IMR-90 (cell line): ENCODE results near the gene MDFI.

ENCODE experiments used
- BHLHE40 ChIP-seq: fragments of 150-350 bp; IDR thresholded peaks from 2 replicates; pipeline ENCODE4 v1.6.1; 2016; ENCODE audit warnings: mild to moderate bottlenecking, low read depth, low read length
- CTCF ChIP-seq: conservative IDR thresholded peaks from 2 replicates; pipeline ENCODE4 v1.5.1; 2012; ENCODE audit warnings: mild to moderate bottlenecking, low read depth, low read length, improper control_type of control experiment
- FOS ChIP-seq: fragments of 150-350 bp; IDR thresholded peaks from 2 replicates; pipeline ENCODE4 v1.6.1; 2016; ENCODE audit warnings: low read depth, low read length
- POLR2A ChIP-seq: IDR thresholded peaks from 2 replicates; pipeline ENCODE4 v1.6.1; 2012; ENCODE audit warnings: mild to moderate bottlenecking, low read depth, low read length
- RAD21 ChIP-seq: IDR thresholded peaks from 2 replicates; pipeline ENCODE4 v1.6.1; 2012; ENCODE audit warnings: low read length, improper control_type of control experiment
- RCOR1 ChIP-seq: IDR thresholded peaks from 2 replicates; pipeline ENCODE4 v1.6.1; 2012; ENCODE audit warnings: mild to moderate bottlenecking, low read length, improper control_type of control experiment; ENCODE audit not compliant: insufficient replicate concordance
- RFX5 ChIP-seq: IDR thresholded peaks from 2 replicates; pipeline ENCODE4 v1.8.0; 2012; ENCODE audit warnings: low read depth, mild to moderate bottlenecking, low read length, moderate library complexity
- SMC3 ChIP-seq: fragments of 150-350 bp; IDR thresholded peaks from 2 replicates; pipeline ENCODE4 v1.6.1; 2016; ENCODE audit warnings: low read depth, mild to moderate bottlenecking, antibody characterized with exemption, low read length, moderate library complexity
- TF ChIP-seq, protein P1 (sequence below): fragments of 150-350 bp; IDR thresholded peaks from 2 replicates; pipeline ENCODE4 v1.6.1; 2016; ENCODE audit warnings: low read depth, mild to moderate bottlenecking, low read length, moderate library complexity, borderline replicate concordance

DNA sequence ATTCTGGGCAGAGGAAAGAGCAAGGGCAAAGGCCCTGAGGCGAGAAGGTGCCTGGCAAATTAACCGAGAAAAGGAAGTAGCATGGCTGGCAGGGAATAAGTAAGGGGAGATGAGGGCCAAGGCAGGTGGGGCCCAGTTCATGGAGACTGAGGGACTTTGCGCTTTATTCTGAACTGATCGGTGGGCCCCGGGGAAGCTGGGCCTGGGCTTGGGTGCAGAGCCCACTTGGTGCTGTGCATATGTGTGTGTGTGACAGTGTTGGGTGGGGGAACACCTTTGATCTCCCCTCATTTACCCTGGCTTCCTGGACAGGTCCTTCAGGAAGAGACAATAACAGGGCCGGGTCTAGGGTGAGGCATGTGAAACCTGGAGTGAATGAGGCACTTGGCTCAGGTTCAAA, 2.9 kb upstream of the MDFI start:
- TF ChIP-seq BHLHE40: no peak
- TF ChIP-seq POLR2A: no peak
- TF ChIP-seq CTCF: no peak
- TF ChIP-seq, protein P1, sequence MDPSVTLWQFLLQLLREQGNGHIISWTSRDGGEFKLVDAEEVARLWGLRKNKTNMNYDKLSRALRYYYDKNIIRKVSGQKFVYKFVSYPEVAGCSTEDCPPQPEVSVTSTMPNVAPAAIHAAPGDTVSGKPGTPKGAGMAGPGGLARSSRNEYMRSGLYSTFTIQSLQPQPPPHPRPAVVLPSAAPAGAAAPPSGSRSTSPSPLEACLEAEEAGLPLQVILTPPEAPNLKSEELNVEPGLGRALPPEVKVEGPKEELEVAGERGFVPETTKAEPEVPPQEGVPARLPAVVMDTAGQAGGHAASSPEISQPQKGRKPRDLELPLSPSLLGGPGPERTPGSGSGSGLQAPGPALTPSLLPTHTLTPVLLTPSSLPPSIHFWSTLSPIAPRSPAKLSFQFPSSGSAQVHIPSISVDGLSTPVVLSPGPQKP: no peak
- TF ChIP-seq RAD21: no peak
- TF ChIP-seq SMC3: no peak
- TF ChIP-seq RFX5: no peak
- TF ChIP-seq RCOR1: no peak
- TF ChIP-seq FOS: no peak
